SK-N-SH treated with all-trans-retinoic acid at 6 μM for 48 hours (cell line): Measurements from ENCODE around the gene DRD4.

Experiments
- ATAC-seq: fragments of 200-7000 bp; cut with Tn5 transposase; 3 replicates; pipeline ENCODE4 v1.9.1; 2020; ENCODE audit warnings: mild to moderate bottlenecking, moderate library complexity
- CSDC2 ChIP-seq: fragments of 250-450 bp; sonication (Bioruptor Pico); IDR thresholded peaks from 2 replicates; pipeline ENCODE4 v1.5.0; 2020; ENCODE audit warnings: mild to moderate bottlenecking, moderate library complexity
- ESRRG ChIP-seq: fragments of 250-450 bp; sonication (Bioruptor Pico); IDR thresholded peaks from 2 replicates; pipeline ENCODE4 v1.6.1; 2021; ENCODE audit warnings: mild to moderate bottlenecking
- ISL1 ChIP-seq: fragments of 250-450 bp; sonication (Bioruptor Pico); IDR thresholded peaks from 2 replicates; pipeline ENCODE4 v2.1.2; 2022; ENCODE audit warnings: mild to moderate bottlenecking, moderate library complexity
- OSR1 ChIP-seq: fragments of 250-450 bp; sonication (Bioruptor Pico); IDR thresholded peaks from 2 replicates; pipeline ENCODE4 v1.8.0; 2022; ENCODE audit warnings: moderate library complexity, mild to moderate bottlenecking, inconsistent platforms
- PPARA ChIP-seq: fragments of 250-450 bp; sonication (Bioruptor Pico); IDR thresholded peaks from 2 replicates; pipeline ENCODE4 v1.5.0; 2020; ENCODE audit warnings: mild to moderate bottlenecking, borderline replicate concordance
- RARB ChIP-seq: fragments of 250-450 bp; sonication (Bioruptor Pico); IDR thresholded peaks from 2 replicates; pipeline ENCODE4 v1.8.0; 2021; ENCODE audit warnings: mild to moderate bottlenecking, moderate library complexity
- SNAI2 ChIP-seq: fragments of 250-450 bp; sonication (Bioruptor Pico); IDR thresholded peaks from 2 replicates; pipeline ENCODE4 v1.5.0; 2020; ENCODE audit warnings: mild to moderate bottlenecking, moderate library complexity
- TCF4 ChIP-seq: fragments of 250-450 bp; sonication (Bioruptor Pico); IDR thresholded peaks from 2 replicates; pipeline ENCODE4 v1.8.0; 2021; ENCODE audit warnings: mild to moderate bottlenecking, moderate library complexity, borderline replicate concordance
- ZFP3 ChIP-seq: fragments of 250-450 bp; sonication (Bioruptor Pico); IDR thresholded peaks from 2 replicates; pipeline ENCODE4 v1.5.0; 2020; ENCODE audit warnings: mild to moderate bottlenecking, moderate library complexity
- ZNF565 ChIP-seq: fragments of 450-650 bp; formaldehyde crosslinking; conservative IDR thresholded peaks from 2 replicates; pipeline ENCODE4 v1.5.0; 2020; ENCODE audit warnings: low read depth, mild to moderate bottlenecking, moderate library complexity
- ZNF70 ChIP-seq: fragments of 450-650 bp; formaldehyde crosslinking; IDR thresholded peaks from 2 replicates; pipeline ENCODE4 v1.5.0; 2020; ENCODE audit warnings: mild to moderate bottlenecking, moderate library complexity
- ZNF8 ChIP-seq: fragments of 450-650 bp; formaldehyde crosslinking; IDR thresholded peaks from 2 replicates; pipeline ENCODE4 v1.5.0; 2020; ENCODE audit warnings: mild to moderate bottlenecking, moderate library complexity
- TF ChIP-seq, protein P1 (sequence below): fragments of 250-450 bp; sonication (Bioruptor Pico); IDR thresholded peaks from 2 replicates; pipeline ENCODE4 v1.5.0; 2020; ENCODE audit warnings: mild to moderate bottlenecking, moderate library complexity
- TF ChIP-seq, protein P2 (sequence below): fragments of 250-450 bp; sonication (Bioruptor Pico); IDR thresholded peaks from 2 replicates; pipeline ENCODE4 v1.5.1; 2021; ENCODE audit warnings: mild to moderate bottlenecking, moderate library complexity
- TF ChIP-seq, protein P3 (sequence below): fragments of 250-450 bp; sonication (Bioruptor Pico); IDR thresholded peaks from 2 replicates; pipeline ENCODE4 v1.8.0; 2020; ENCODE audit warnings: mild to moderate bottlenecking, moderate library complexity, borderline replicate concordance
- TF ChIP-seq, protein P4 (sequence below): fragments of 250-450 bp; sonication (Bioruptor Pico); IDR thresholded peaks from 2 replicates; pipeline ENCODE4 v1.5.1; 2020; ENCODE audit warnings: low read depth, mild to moderate bottlenecking, moderate library complexity

DRD4 gene

DNA sequence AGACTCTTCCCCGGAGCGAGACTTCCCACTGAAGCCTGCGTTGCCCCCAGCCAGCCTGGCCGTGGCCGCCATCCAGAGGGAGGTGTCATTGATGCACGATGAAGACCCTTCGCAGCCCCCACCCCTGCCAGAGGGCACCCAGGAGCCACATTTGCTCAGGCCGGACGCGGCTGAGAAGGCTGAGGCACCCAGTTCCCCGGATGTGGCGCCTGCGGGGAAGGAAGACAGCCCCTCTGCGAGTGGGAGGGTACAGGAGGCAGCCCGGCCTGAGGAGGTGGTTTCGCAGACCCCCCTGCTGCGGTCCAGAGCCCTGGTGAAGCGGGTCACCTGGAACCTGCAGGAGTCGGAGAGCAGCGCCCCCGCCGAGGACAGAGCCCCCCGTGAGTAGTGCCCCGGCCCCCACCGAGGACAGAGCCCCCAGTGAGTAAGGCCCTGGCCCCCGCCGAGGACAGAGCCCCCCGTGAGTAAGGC is 27.7 kb upstream of the DRD4 start (continued):
- TF ChIP-seq, protein P1, sequence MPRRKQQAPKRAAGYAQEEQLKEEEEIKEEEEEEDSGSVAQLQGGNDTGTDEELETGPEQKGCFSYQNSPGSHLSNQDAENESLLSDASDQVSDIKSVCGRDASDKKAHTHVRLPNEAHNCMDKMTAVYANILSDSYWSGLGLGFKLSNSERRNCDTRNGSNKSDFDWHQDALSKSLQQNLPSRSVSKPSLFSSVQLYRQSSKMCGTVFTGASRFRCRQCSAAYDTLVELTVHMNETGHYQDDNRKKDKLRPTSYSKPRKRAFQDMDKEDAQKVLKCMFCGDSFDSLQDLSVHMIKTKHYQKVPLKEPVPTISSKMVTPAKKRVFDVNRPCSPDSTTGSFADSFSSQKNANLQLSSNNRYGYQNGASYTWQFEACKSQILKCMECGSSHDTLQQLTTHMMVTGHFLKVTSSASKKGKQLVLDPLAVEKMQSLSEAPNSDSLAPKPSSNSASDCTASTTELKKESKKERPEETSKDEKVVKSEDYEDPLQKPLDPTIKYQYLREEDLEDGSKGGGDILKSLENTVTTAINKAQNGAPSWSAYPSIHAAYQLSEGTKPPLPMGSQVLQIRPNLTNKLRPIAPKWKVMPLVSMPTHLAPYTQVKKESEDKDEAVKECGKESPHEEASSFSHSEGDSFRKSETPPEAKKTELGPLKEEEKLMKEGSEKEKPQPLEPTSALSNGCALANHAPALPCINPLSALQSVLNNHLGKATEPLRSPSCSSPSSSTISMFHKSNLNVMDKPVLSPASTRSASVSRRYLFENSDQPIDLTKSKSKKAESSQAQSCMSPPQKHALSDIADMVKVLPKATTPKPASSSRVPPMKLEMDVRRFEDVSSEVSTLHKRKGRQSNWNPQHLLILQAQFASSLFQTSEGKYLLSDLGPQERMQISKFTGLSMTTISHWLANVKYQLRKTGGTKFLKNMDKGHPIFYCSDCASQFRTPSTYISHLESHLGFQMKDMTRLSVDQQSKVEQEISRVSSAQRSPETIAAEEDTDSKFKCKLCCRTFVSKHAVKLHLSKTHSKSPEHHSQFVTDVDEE, result no peak
- TF ChIP-seq TCF4 (CRISPR knock-in tag), result no peak
- TF ChIP-seq, protein P2, sequence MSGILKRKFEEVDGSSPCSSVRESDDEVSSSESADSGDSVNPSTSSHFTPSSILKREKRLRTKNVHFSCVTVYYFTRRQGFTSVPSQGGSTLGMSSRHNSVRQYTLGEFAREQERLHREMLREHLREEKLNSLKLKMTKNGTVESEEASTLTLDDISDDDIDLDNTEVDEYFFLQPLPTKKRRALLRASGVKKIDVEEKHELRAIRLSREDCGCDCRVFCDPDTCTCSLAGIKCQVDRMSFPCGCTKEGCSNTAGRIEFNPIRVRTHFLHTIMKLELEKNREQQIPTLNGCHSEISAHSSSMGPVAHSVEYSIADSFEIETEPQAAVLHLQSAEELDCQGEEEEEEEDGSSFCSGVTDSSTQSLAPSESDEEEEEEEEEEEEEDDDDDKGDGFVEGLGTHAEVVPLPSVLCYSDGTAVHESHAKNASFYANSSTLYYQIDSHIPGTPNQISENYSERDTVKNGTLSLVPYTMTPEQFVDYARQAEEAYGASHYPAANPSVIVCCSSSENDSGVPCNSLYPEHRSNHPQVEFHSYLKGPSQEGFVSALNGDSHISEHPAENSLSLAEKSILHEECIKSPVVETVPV (CRISPR knock-in tag), result no peak
- no peak for TF ChIP-seq RARB (CRISPR knock-in tag)
- no peak for TF ChIP-seq PPARA
- no peak for TF ChIP-seq ZNF70 (CRISPR knock-in tag)
- TF ChIP-seq, all 23 proteins: peak for 0

DNA sequence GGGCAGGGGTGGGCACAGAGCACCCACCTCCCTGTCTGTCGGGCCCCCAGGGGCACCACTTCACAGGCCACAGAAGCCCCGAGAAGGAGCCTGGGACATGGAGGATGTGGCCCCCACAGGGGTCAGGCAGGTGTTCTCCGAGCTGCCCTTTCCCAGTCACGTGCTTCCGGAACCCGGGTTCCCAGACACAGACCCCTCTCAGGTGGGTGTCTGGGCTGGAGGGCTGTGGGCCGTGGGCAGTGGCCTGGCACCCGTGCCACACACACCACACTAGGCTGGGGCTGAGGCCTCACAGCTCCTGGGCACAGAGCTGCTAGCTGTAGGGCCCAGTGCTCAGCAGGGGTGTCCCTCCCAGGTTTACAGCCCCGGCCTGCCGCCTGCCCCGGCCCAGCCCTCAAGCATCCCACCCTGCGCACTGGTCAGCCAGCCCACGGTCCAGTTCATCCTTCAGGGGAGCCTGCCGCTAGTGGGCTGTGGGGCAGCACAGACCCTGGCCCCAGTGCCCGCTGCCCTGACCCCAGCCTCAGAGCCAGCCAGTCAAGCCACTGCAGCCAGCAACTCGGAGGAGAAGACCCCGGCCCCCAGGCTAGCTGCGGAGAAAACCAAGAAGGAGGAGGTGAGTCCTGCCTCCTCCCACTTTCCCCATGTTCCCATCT is 26.8 kb upstream of the DRD4 start:
- ATAC-seq, result no peak
- TF ChIP-seq, protein P3, sequence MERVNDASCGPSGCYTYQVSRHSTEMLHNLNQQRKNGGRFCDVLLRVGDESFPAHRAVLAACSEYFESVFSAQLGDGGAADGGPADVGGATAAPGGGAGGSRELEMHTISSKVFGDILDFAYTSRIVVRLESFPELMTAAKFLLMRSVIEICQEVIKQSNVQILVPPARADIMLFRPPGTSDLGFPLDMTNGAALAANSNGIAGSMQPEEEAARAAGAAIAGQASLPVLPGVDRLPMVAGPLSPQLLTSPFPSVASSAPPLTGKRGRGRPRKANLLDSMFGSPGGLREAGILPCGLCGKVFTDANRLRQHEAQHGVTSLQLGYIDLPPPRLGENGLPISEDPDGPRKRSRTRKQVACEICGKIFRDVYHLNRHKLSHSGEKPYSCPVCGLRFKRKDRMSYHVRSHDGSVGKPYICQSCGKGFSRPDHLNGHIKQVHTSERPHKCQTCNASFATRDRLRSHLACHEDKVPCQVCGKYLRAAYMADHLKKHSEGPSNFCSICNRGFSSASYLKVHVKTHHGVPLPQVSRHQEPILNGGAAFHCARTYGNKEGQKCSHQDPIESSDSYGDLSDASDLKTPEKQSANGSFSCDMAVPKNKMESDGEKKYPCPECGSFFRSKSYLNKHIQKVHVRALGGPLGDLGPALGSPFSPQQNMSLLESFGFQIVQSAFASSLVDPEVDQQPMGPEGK (CRISPR knock-in tag), result no peak
- TF ChIP-seq SNAI2 (CRISPR knock-in tag) (no peak), CSDC2 (CRISPR knock-in tag) (no peak), ZNF565 (CRISPR knock-in tag) (no peak), OSR1 (CRISPR knock-in tag) (no peak), ZNF8 (CRISPR knock-in tag) (no peak)
- TF ChIP-seq, protein P4, sequence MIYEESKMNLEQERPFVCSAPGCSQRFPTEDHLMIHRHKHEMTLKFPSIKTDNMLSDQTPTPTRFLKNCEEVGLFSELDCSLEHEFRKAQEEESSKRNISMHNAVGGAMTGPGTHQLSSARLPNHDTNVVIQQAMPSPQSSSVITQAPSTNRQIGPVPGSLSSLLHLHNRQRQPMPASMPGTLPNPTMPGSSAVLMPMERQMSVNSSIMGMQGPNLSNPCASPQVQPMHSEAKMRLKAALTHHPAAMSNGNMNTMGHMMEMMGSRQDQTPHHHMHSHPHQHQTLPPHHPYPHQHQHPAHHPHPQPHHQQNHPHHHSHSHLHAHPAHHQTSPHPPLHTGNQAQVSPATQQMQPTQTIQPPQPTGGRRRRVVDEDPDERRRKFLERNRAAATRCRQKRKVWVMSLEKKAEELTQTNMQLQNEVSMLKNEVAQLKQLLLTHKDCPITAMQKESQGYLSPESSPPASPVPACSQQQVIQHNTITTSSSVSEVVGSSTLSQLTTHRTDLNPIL, result no peak

DNA sequence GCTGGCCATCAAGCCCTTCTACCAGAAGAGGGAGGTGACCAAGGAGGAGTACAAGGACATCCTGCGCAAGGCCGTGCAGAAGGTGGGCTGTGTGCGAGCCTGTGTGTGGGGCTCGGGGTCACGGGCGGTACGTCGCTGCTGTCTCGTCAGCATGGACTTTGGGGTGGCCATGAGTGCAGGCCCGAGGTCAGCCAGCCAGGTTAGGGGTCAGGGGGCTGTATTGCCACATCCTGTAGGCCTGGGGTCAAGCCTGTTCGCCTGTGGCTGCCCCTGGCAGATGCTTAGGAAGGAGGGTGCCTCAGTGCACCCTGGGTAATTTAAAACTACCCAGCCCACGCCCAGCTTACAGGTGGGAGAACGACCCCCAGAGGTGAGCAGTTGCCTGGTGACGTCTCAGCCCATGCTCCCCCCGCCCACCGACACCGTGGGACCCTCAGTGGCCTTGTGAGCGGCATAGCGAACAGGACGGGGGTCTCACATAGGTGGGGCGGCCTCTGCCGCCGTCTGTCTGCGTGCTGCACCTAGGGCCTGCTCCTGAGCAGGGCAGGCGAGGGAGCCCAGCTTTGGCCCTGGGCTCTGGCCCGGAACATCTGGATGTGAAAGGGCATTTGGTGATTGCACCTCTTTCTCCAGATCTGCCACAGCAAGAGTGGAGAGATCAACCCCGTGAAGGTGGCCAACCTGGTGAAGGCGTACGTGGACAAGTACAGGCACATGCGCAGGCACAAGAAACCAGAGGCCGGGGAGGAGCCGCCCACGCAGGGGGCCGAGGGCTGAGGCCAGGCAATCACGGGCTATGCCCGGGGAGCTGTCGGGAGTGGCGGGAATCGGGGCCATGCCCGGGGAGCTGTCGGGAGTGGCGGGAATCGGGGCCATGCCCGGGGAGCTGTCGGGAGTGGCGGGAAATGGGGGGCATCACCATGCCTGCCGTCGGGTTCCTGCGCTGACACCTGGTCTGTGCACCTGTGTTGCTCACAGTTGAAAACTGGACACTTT is 25.8 kb upstream of the DRD4 start:
- no peak for ATAC-seq
- TF ChIP-seq OSR1 (CRISPR knock-in tag), result no peak
- TF ChIP-seq ZFP3 (CRISPR knock-in tag), result no peak
- no peak for TF ChIP-seq ZNF70 (CRISPR knock-in tag)
- TF ChIP-seq ZNF565 (CRISPR knock-in tag), result no peak
- TF ChIP-seq, protein P2 (CRISPR knock-in tag), result no peak
- no peak for TF ChIP-seq ISL1 (CRISPR knock-in tag)
- TF ChIP-seq, protein P1, result no peak
- no peak for TF ChIP-seq CSDC2 (CRISPR knock-in tag)
- TF ChIP-seq, protein P3 (CRISPR knock-in tag), result no peak
- no peak for TF ChIP-seq RARB (CRISPR knock-in tag)
- no peak for TF ChIP-seq ESRRG (CRISPR knock-in tag)
- TF ChIP-seq, all 23 proteins: peak for 0
